HL-60 (cell line): Measurements from ENCODE around the gene KRT33A.
"Not testable (repeated sequence)": the region's sequence is repeated elsewhere in the genome, so short reads cannot be mapped to it uniquely, and the experiment has no call there.

Experiments used
- DNase-seq, 2 experiments: peaks; one replicate each; pipeline ENCODE4 v3.0.0-alpha.2; 2010 to 2020; ENCODE audit warnings: low read depth in 1 of 2, low spot score in 1 of 2
- H3K27ac ChIP-seq: fragments of 250-450 bp; sonication (Bioruptor Pico); replicated peaks from 2 replicates; pipeline ENCODE4 v1.5.1; 2020; ENCODE audit warnings: mild to moderate bottlenecking, moderate library complexity
- H3K27me3 ChIP-seq: fragments of 250-450 bp; sonication (Bioruptor Pico); 2 replicates; pipeline ENCODE4 v1.5.1; 2021; ENCODE audit warnings: mild to moderate bottlenecking, moderate library complexity; ENCODE audit not compliant: insufficient read depth, poor library complexity, severe bottlenecking
- H3K4me3 ChIP-seq: replicated peaks from 2 replicates; pipeline ENCODE4 v1.5.1; 2011; ENCODE audit warnings: mild to moderate bottlenecking, control low read depth, low read length; ENCODE audit not compliant: insufficient read depth
- CTCF ChIP-seq: IDR thresholded peaks from one replicate; pipeline ENCODE4 v1.5.1; 2011; ENCODE audit warnings: low read length, control low read depth, inconsistent platforms; ENCODE audit not compliant: insufficient read depth
- GABPA ChIP-seq: IDR thresholded peaks from 2 replicates; pipeline ENCODE4 v1.6.1; 2012; ENCODE audit warnings: low read depth
- POLR2AphosphoS5 ChIP-seq: IDR thresholded peaks from 2 replicates; pipeline ENCODE4 v1.6.1; 2012; ENCODE audit warnings: low read depth
- REST ChIP-seq: IDR thresholded peaks from 2 replicates; pipeline ENCODE4 v1.6.1; 2012; ENCODE audit warnings: low read depth; ENCODE audit not compliant: insufficient replicate concordance
- SPI1 ChIP-seq: IDR thresholded peaks from 2 replicates; pipeline ENCODE4 v1.6.1; 2012; ENCODE audit warnings: low read depth, mild to moderate bottlenecking, borderline replicate concordance
- long read RNA-seq: library from polyadenylated mRNA; unstranded; transcript quantifications from one replicate; pipeline ENCODE4 v2.0.0, GENCODE V29; 2020

Gene KRT33A
- long read RNA-seq = 0 reads

DNA sequence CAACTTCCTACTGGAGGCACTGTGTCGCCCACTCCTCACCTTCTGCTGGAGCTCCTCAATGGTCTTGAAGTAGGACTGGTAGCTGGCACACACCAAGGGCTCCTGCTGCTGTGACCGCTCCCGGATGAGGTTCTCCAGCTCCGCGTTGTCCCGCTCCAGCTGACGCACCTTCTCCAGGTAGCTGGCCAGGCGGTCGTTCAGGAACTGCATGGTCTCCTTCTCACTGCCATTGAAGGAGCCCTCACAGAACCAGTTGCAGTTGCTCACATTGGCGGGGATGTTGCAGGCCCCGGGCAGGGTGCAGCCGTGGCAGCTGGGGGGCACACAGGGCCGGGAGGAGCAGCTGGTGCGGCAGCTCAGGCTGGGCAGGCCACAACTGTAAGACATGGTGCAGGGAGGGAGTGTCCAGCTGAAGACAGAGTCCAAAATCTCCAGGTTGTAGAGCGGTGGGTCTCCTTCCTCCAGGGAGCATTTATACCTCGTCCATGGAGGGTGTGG is at the start of gene KRT33A:
KRT33A (minus strand) TSS at position 448 of the 498 bp plus-strand sequence; CDS start at position 387, 61 bp downstream.
- H3K4me3 ChIP-seq, H3K27ac ChIP-seq, DNase-seq, H3K27me3 ChIP-seq: not testable (repeated sequence)

- Histone ChIP-seq H3K4me3 (no peak within 1 kb of the TSS), H3K27ac (no peak within 1 kb of the TSS), H3K27me3 (no peaks in the 10 kb centered on the region)
- no peak for DNase-seq
- TF ChIP-seq CTCF (no peak), POLR2AphosphoS5 (no peak), REST (no peak), SPI1 (no peak), GABPA (no peak)
Observed at GRCh38 chr17:41396996-41397660, 46.5 kb upstream of the KRT33A start, which contains the start of gene KRT31. TSS of gene KRT31 (minus strand) at chr17:41397608. CDS start at chr17:41397539, 69 bp downstream.

GRCh38 chr17:41396340-41396739 is 45.7 kb upstream of the KRT33A start:
- TF ChIP-seq GABPA (no peak), CTCF (no peak), POLR2AphosphoS5 (no peak), REST (no peak), SPI1 (no peak)
- H3K4me3 ChIP-seq = no peak overlapping the region
- no peaks in the 10 kb centered on the region for H3K27me3 ChIP-seq
- DNase-seq = no peak
- no peak overlapping the region for H3K27ac ChIP-seq

DNA sequence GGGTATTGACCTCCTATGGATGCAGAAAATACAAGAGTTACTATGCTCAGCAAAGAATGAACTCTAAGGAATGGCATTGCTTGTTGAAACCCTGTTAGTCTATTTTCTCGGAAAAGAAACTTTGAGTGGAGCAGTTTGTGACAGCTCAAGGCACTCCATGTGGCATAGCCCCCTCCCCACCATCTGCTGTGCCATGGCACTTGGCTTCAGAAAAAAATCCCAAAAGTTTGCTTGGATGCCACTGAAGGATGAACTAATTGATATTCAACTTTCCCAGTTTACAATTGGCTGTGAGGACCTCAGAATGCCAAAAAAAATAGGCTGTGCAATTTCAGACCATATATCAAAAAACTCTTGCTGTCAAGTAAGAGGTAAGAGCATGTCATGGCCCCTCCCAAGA is 45.0 kb upstream of the KRT33A start:
- Histone ChIP-seq H3K4me3 (no peak overlapping the region), H3K27ac (no peak overlapping the region)

More for the DNA sequence above, 45.0 kb upstream of the KRT33A start:
- no peak for TF ChIP-seq SPI1
- no peak for TF ChIP-seq GABPA
- no peak for TF ChIP-seq CTCF
- no peak for TF ChIP-seq REST
- no peak for TF ChIP-seq POLR2AphosphoS5
- no peaks in the 10 kb centered on the region for H3K27me3 ChIP-seq
- no peak for DNase-seq
